HG03565 (cell line): ENCODE measurements around the gene CTRL.

Experiments used
- ATAC-seq: cut with Tn5 transposase; IDR thresholded peaks from one replicate; pipeline ENCODE4 v1.9.1; 2021; ENCODE audit warnings: mild to moderate bottlenecking, moderate library complexity; ENCODE audit not compliant: unreplicated experiment

Gene CTRL

DNA sequence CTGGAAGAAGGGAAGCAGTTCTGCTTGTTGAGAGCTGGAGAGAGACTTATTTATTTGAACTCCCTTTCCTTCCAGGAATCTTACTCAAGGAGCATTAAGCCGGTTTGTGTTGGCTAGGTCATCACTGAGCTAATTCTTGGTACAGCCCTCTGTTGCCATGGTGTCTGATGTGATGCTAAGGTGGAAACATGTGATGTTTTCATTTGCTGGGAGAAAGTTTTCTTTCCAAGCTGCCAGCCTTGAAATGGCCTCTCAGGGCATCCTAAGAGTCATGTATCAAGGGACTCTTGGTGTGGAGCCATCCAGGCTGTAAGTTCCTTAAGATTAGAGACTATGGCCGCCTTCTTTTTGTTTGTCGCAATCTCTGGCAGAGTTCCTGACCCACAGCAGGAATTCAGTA, 34.4 kb downstream of the CTRL start:
- no peak for ATAC-seq

DNA sequence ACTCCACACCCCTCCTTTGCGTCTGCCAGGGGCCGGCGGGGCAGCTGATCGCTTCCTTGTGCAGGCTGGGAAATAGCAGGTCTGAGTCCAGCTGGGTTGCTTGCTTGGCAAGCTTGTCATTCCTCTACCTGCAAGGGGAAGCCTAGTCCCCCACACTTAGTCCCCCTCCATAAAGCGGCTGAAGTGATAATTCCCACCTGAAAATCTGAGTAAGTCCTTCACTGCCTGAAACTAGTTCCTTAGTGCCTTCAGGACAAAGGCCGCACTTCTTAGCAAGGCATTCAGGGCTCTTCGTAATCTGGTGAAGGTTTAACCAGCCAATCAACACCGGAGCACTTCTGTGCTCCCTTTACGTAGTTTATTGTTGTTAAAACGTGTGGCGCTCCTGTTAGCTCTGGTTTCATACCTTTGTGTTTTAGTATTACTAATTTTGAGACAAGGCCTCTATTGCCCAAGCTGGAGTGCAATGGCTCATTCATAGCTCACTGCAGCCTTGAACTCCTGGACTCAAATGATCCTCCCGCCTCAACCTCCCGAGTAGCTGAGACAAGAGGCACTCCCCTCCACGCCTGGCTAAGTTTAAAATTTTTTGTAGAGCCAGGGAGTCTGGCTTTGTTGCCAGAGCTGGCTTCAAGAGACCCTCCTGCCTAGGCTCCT, 37.8 kb downstream of the CTRL start:
- no peak for ATAC-seq

DNA sequence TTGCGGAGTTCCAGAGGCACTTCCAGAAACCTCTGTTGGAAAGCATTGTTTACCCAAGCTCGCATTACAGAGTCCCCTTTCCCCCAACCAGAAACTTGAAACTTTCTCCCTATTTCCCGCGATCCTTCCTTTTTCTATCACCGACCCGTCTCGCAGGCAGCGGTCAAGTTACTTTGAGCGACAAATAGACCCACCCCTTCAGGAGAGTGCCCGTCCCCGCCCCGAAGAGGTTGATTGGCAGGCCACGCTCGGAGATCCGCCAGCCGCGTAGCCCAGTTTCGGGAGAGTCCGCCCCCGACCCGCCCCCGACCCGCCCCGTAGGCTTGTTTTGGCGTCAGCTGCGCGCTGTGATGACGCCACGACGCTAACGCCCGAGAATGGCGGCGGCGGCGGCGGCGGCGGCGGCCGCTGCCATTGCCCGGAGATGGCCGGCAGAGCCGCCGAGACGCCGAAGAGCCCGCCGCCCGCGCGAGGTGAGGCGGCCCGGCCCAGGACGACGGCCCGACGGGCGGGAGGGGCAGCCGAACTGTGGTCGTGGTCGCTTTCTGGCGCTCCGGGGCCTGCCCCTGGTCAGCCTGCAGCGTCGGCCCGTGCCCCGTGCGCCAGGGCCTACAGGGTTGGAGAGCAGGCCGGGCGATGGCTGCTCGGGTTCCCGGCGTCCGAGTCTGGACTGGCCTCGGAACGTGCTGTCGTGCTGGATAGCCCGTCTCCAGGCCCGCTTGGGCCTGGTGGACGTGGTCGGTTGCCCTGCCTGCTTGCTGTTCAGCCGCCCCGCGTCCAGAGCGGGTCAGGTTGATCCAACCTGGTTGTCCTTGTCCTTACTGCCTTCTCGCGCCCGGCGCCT, 38.5 kb downstream of the CTRL start, which contains the start of gene PSKH1:
TSS of gene PSKH1 (plus strand) at position 356 of the 844 bp plus-strand sequence. CDS start 15,496 bp downstream, outside the sequence.
- ATAC-seq, result peak; percentile 63

DNA sequence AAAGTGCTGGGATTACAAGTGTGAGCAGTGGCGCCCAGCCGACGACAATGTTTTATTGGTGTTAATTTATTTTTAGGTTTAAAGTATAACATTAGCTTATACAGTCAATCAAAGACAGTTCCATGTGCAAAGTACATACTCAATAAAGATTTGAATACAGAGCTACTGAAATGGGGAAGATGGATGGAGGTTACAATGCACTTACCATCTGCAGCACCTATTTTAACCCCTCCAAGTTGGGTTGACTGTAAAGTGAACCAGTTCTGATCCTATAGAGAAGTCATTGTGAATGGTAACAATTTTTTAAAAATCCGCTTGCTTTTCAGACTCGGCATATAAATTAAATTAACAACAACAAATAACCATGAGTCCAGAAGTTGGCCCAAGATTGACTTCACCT, 39.3 kb downstream of the CTRL start:
- ATAC-seq, result no peak

DNA sequence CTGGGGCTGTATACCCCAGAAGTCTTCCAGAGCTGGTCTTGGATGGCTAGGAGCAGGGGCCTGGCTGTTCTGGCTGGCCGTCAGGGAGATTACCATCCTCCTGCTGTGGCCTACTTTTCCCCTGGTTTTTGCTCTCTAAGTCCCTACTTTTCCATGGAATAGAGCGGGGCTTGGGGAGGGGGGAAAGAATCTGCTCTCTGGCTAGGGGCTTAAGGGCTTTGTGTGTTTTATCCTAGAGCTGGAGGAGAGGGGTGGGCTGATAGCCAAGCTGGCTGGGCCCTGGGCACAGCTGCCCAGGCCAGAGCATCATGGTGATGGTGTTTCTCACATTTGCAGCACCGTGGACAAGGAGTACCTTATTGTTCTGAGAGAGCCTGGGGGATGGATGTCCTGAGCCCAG, 43.3 kb downstream of the CTRL start:
- ATAC-seq, result no peak

DNA sequence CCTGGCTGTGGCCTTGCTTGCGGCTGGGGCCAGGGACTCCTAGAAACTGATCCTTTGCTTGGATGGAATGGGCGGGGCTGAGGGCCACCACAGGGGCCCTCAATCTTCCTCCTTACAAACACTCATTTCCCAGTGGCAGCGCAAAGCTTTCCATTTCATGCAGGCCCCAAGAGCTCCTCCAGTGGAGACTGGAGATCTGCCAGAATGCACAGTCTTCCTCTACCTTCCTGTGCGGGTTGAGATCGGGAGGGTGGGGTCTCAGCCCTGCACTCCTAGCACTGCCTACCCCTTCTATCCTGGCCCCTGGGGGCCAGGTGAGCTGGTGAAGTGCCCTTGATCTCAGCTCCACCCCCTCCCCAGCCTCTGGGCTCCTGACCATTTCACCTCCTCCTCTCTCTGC, 45.3 kb downstream of the CTRL start:
- ATAC-seq, result no peak

DNA sequence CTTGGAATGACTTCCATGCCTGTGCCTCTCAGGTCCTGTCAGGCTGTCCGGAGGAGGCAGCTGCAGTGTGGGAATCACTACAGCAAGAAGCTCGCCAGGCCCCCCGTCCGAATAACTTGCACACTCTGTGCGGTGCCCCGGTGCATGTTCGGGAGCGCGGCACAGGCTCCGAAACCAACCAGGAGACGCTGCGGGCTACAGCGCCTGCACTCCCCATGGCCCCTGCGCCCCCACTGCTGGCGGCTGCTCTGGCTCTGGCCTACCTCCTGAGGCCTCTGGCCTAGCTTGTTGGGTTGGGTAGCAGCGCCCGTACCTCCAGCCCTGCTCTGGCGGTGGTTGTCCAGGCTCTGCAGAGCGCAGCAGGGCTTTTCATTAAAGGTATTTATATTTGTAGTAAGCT, 45.7 kb downstream of the CTRL start:
- ATAC-seq, result no peak

DNA sequence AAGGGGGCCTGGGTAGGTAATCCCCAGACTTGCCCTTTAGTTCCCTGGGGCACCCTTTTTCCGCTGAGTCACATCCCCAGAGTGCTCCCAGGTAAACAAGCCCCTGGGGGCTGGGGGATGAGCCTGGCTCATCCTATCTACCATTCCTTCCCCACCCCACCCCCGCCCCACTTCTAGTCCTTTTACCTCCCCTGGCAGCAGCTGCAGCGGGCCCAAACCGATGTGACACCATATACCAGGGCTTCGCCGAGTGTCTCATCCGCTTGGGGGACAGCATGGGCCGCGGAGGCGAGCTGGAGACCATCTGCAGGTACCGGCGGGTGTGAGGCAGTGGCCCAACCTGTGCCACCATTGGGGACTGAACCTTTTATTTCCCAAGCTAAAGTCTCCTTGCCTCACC, 46.1 kb downstream of the CTRL start:
- no peak for ATAC-seq

DNA sequence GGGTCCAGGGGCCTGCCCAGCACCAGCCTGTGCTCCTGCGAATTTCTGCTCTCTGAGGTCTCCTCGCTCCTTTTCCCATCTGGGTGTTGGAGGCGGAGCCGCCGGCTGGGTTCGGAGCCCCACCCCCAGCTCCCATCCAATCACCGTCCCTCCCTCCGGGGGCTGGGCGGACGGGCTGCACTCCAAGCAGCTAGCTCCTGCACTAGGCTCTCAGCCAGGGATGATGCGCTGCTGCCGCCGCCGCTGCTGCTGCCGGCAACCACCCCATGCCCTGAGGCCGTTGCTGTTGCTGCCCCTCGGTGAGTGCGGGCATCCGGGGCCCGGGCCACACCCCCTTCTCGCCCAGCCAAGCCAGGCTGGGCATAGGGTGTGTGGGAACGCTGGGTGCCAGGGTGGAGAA, 47.0 kb downstream of the CTRL start, which contains the start of gene NRN1L:
TSS of gene NRN1L (plus strand) at position 202 of the 400 bp plus-strand sequence. CDS start at position 221, 19 bp downstream.
- ATAC-seq, result no peak

DNA sequence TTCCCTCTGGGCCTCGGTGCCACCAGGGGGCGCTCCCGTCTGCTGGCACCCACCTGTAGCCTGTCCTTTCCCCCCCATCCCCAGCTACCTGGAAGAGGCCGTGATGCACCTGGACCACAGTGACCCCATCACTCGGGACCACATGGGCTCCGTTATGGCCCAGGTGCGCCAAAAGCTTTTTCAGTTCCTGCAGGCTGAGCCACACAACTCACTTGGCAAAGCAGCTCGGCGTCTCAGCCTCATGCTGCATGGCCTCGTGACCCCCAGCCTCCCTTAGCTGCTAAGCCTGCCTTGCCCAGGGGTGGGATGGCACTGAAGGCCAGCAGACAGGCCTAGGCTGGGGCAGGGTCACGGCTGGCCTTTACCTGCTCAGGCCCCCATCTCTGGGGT, 47.8 kb downstream of the CTRL start:
- ATAC-seq, result no peak

DNA sequence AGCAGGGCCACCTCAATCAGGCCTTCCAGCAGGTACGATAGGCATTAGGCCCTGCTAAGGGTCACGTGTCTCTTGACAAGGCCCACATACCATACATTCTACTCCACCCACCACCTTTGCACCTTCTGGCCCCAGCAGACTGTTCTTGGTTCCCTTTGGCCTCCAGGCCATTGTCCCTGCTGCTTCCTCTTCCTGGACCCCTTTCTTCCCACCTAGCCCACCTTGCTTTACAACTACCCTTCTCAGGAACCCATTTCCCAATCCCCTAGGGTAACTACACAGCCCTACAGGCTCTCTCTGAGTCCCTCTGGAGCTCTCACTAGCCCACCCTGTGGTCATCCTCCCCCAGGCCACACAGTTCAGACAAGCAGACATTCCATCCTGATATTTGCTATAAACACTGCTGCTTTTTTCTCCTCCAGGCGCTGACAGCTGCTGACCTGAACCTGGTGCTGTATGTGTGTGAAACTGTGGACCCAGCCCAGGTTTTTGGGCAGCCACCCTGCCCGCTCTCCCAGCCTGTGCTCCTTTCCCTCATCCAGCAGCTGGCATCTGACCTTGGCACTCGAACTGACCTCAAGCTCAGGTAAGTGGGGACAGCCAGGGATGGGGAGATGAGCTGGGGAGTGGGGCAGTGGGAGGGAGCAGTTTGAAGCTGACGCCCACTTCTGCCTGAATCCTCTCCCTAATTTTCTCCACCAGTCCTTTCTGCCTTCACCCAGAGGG, 48.4 kb downstream of the CTRL start:
- no peak for ATAC-seq

DNA sequence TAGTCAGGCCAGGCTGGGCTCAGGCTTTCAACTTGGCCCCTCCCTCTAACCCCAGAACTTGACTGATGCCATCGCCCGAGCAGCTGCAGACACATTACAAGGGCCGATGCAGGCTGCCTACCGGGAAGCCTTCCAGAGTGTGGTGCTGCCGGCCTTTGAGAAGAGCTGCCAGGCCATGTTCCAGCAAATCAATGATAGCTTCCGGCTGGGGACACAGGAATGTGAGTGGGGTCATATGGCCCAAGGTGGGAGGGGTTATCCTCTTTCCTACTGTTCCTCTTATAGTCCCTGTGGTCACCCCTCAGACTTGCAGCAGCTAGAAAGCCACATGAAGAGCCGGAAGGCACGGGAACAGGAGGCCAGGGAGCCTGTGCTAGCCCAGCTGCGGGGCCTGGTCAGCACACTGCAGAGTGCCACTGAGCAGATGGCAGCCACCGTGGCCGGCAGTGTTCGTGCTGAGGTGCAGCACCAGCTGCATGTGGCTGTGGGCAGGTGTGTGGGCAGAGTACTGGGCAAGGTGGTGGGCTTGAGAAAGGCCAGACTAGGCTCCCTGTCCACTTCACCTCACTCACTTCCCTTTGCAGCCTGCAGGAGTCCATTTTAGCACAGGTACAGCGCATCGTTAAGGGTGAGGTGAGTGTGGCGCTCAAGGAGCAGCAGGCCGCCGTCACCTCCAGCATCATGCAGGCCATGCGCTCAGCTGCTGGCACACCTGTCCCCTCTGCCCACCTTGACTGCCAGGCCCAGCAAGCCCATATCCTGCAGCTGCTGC, 49.1 kb downstream of the CTRL start:
- ATAC-seq, result no peak

DNA sequence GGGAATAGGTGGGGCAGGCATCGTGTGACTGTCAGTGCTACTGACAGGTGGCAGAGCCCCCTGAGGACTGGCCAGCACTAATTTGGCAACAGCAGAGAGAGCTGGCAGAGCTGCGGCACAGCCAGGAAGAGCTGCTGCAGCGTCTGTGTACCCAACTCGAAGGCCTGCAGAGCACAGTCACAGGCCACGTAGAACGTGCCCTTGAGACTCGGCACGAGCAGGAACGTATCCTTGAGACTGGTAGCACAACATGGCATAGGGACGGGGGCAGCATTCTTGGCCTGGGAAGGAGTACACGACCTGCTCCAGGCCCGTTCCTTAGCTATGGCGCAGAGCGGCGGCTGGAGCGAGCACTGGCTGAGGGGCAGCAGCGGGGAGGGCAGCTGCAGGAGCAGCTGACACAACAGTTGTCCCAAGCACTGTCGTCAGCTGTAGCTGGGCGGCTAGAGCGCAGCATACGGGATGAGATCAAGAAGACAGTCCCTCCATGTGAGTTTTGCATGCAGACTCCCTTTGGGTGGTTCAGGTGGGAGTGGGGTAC, 50.0 kb downstream of the CTRL start:
- no peak for ATAC-seq

DNA sequence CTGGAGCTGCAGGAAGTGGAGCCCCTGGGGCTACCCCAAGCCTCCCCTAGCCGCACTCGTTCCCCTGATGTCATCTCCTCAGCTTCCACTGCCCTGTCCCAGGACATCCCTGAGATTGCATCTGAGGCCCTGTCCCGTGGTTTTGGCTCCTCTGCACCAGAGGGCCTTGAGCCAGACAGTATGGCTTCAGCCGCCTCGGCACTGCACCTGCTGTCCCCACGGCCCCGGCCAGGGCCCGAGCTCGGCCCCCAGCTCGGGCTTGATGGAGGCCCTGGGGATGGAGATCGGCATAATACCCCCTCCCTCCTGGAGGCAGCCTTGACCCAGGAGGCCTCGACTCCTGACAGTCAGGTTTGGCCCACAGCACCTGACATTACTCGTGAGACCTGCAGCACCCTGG, 51.1 kb downstream of the CTRL start:
- no peak for ATAC-seq

DNA sequence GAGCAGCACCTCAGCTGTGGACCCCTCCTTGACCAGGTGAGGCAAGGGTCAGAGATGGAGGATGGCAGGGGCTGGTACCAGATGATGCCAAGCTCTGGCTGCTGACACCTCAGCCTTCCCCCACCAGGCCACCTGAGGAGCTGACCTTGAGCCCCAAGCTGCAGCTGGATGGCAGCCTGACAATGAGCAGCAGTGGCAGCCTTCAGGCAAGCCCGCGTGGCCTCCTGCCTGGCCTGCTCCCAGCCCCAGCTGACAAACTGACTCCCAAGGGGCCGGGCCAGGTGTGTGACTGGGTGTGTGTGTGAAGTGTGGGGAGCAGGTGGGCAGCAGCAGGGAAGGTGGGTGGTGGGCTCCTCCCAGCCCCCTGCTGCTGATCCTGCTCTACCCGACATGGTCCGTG, 51.7 kb downstream of the CTRL start:
- no peak for ATAC-seq
